Central memory CD8-positive, alpha-beta T cell (primary cell): ENCODE data around the gene ERCC2.
"Not testable (repeated sequence)": the region's sequence is repeated elsewhere in the genome, so short reads cannot be mapped to it uniquely, and the experiment has no call there.

ENCODE experiments used
- ATAC-seq: fragments of 150-1000 bp; cut with Tn5 transposase; replicated peaks from 2 replicates; pipeline ENCODE4 v1.10.0; 2022; ENCODE audit warnings: mild to moderate bottlenecking, moderate FRiP score, moderate number of reproducible peaks; ENCODE audit not compliant: poor library complexity, severe bottlenecking; ENCODE audit errors: extremely low read depth
- DNase-seq, 2 donors: peaks; one replicate each; pipeline ENCODE4 v3.0.0; 2021; ENCODE audit warnings: low spot score in 2 of 2
- H3K27ac Mint-ChIP-seq: one replicate; pipeline ENCODE4 v1.8.0; 2022; ENCODE audit warnings: low read depth, mild to moderate bottlenecking, moderate library complexity, mixed read lengths
- H3K27me3 Mint-ChIP-seq: one replicate; pipeline ENCODE4 v1.8.0; 2022; ENCODE audit warnings: mixed read lengths
- H3K36me3 Mint-ChIP-seq: one replicate; pipeline ENCODE4 v1.8.0; 2022; ENCODE audit warnings: mild to moderate bottlenecking, moderate library complexity, mixed read lengths; ENCODE audit not compliant: insufficient read depth
- H3K4me1 Mint-ChIP-seq: one replicate; pipeline ENCODE4 v1.8.0; 2022; ENCODE audit warnings: mixed read lengths
- H3K4me3 Mint-ChIP-seq: one replicate; pipeline ENCODE4 v1.8.0; 2022; ENCODE audit warnings: mild to moderate bottlenecking, moderate library complexity, mixed read lengths
- H3K9me3 Mint-ChIP-seq: one replicate; pipeline ENCODE4 v1.8.0; 2022; ENCODE audit warnings: mixed read lengths

Gene ERCC2

GRCh38 chr19:45311621-45312020 is 58.8 kb downstream of the ERCC2 start:
- H3K4me1 Mint-ChIP-seq: no peaks in the 10 kb centered on the region
- no peaks in the 10 kb centered on the region for H3K36me3 Mint-ChIP-seq
- DNase-seq: no peak
- H3K9me3 Mint-ChIP-seq: no peaks in the 10 kb centered on the region
- H3K4me3 Mint-ChIP-seq: no peak overlapping the region
- ATAC-seq: no peak
- peaks cover 45% of the 10 kb centered on the region for H3K27me3 Mint-ChIP-seq
- H3K27ac Mint-ChIP-seq: no peak overlapping the region

GRCh38 chr19:45309322-45309721 is 61.1 kb downstream of the ERCC2 start:
- not testable (repeated sequence) for H3K27ac Mint-ChIP-seq, H3K4me3 Mint-ChIP-seq, H3K9me3 Mint-ChIP-seq, H3K4me1 Mint-ChIP-seq, ATAC-seq, DNase-seq, H3K36me3 Mint-ChIP-seq
- peaks cover 22% of the 10 kb centered on the region for H3K27me3 Mint-ChIP-seq

- no peaks in the 10 kb centered on the region for H3K4me1 Mint-ChIP-seq
- H3K36me3 Mint-ChIP-seq: peaks cover 7% of the 10 kb centered on the region
- peaks cover 12% of the 10 kb centered on the region for H3K27me3 Mint-ChIP-seq
- no peak overlapping the region for H3K4me3 Mint-ChIP-seq
- peak overlapping the region; percentile 35 for H3K27ac Mint-ChIP-seq
- DNase-seq (no peak), ATAC-seq (no peak)
- no peaks in the 10 kb centered on the region for H3K9me3 Mint-ChIP-seq
Measured at GRCh38 chr19:45307361-45307760, 63.0 kb downstream of the ERCC2 start.

- Mint-ChIP-seq H3K36me3 (peaks cover 9% of the 10 kb centered on the region), H3K27me3 (peaks cover 6% of the 10 kb centered on the region), H3K4me3 (no peak overlapping the region), H3K4me1 (no peaks in the 10 kb centered on the region), H3K27ac (no peak overlapping the region), H3K9me3 (no peaks in the 10 kb centered on the region)
- no peak for DNase-seq
- no peak for ATAC-seq
Measured at GRCh38 chr19:45306518-45307027, 63.8 kb downstream of the ERCC2 start.

GRCh38 chr19:45306040-45306439 is 64.3 kb downstream of the ERCC2 start:
- Mint-ChIP-seq H3K27ac (no peak overlapping the region), H3K4me1 (no peaks in the 10 kb centered on the region), H3K36me3 (peaks cover 9% of the 10 kb centered on the region), H3K9me3 (no peaks in the 10 kb centered on the region), H3K4me3 (no peak overlapping the region), H3K27me3 (peaks cover under 1% of the 10 kb centered on the region)
- no peak for ATAC-seq
- no peak for DNase-seq

- no peak for DNase-seq
- peaks cover 9% of the 10 kb centered on the region for H3K36me3 Mint-ChIP-seq
Measured at GRCh38 chr19:45305421-45305820, 65.0 kb downstream of the ERCC2 start.

GRCh38 chr19:45305007-45305406 is 65.4 kb downstream of the ERCC2 start:
- Mint-ChIP-seq H3K9me3 (no peaks in the 10 kb centered on the region), H3K27me3 (no peaks in the 10 kb centered on the region), H3K27ac (no peak overlapping the region), H3K4me3 (no peak overlapping the region), H3K36me3 (peaks cover 9% of the 10 kb centered on the region), H3K4me1 (no peaks in the 10 kb centered on the region)
- DNase-seq (no peak), ATAC-seq (no peak)

More at GRCh38 chr19:45305421-45305820, 65.0 kb downstream of the ERCC2 start:
- no peaks in the 10 kb centered on the region for H3K9me3 Mint-ChIP-seq
- H3K27me3 Mint-ChIP-seq: no peaks in the 10 kb centered on the region
- no peak overlapping the region for H3K4me3 Mint-ChIP-seq
- H3K4me1 Mint-ChIP-seq: no peaks in the 10 kb centered on the region
- no peak for ATAC-seq
- no peak overlapping the region for H3K27ac Mint-ChIP-seq

GRCh38 chr19:45304141-45304926 is 66.0 kb downstream of the ERCC2 start:
- ATAC-seq (no peak), DNase-seq (no peak)
- H3K4me3 Mint-ChIP-seq: no peak overlapping the region
- H3K27ac Mint-ChIP-seq: no peak overlapping the region
- no peaks in the 10 kb centered on the region for H3K9me3 Mint-ChIP-seq
- H3K4me1 Mint-ChIP-seq: no peaks in the 10 kb centered on the region
- H3K27me3 Mint-ChIP-seq: no peaks in the 10 kb centered on the region
- peaks cover 14% of the 10 kb centered on the region for H3K36me3 Mint-ChIP-seq

GRCh38 chr19:45303269-45304060 is 66.9 kb downstream of the ERCC2 start:
- H3K4me3 Mint-ChIP-seq: no peak overlapping the region

GRCh38 chr19:45302416-45302815 is 68.0 kb downstream of the ERCC2 start:
- Mint-ChIP-seq H3K4me1 (no peaks in the 10 kb centered on the region), H3K9me3 (no peaks in the 10 kb centered on the region), H3K27ac (no peak overlapping the region), H3K27me3 (no peaks in the 10 kb centered on the region), H3K4me3 (no peak overlapping the region), H3K36me3 (peaks cover 18% of the 10 kb centered on the region)
- ATAC-seq (no peak), DNase-seq (no peak)

More at GRCh38 chr19:45303269-45304060, 66.9 kb downstream of the ERCC2 start:
- Mint-ChIP-seq H3K36me3 (peaks cover 16% of the 10 kb centered on the region), H3K27ac (no peak overlapping the region), H3K9me3 (no peaks in the 10 kb centered on the region), H3K4me1 (no peaks in the 10 kb centered on the region), H3K27me3 (no peaks in the 10 kb centered on the region)
- ATAC-seq (no peak), DNase-seq (no peak)
